Umbilical cord (tissue), 2 donors: ENCODE data around the gene MARF1. TPM values are rescaled to one million over a fixed set of nuclear protein-coding genes. Genes with fewer than 3 reads are reported as not detected.
A peak's percentile ranks its signal among the peaks of the same experiment; 100 is the strongest.
"Not testable (repeated sequence)": the region's sequence is repeated elsewhere in the genome, so short reads cannot be mapped to it uniquely, and the experiment has no call there.

ENCODE experiments used
- DNase-seq: peaks from one replicate; pipeline ENCODE4 v3.0.0-alpha.2; 2015; ENCODE audit warnings: low spot score
- total RNA-seq: library from RNA; depleted of rRNA; stranded (reverse); fragments of >200 nt; gene quantifications from one replicate; pipeline ENCODE4 v1.2.3, GENCODE V29; 2014; ENCODE audit warnings: low replicate concordance; ENCODE audit not compliant: insufficient read depth

The MARF1 gene
- total RNA-seq, 1 donor from 2014 or later, result 22.4 TPM

GRCh38 chr16:15572329-15573001, 70.5 kb downstream of the MARF1 start:
- peak; percentile 31 for DNase-seq

- no peak for DNase-seq
Observed at GRCh38 chr16:15571557-15571956, 71.4 kb downstream of the MARF1 start.

GRCh38 chr16:15570666-15571065, 72.3 kb downstream of the MARF1 start:
- DNase-seq, result not testable (repeated sequence)

- no peak for DNase-seq
Observed at GRCh38 chr16:15567823-15568222, 75.1 kb downstream of the MARF1 start.

GRCh38 chr16:15566095-15566494, 76.9 kb downstream of the MARF1 start:
- no peak for DNase-seq

- no peak for DNase-seq
Observed at GRCh38 chr16:15564604-15565339, 78.2 kb downstream of the MARF1 start.

- DNase-seq, result no peak
Observed at GRCh38 chr16:15559176-15559575, 83.8 kb downstream of the MARF1 start.

- DNase-seq, result no peak
Observed at GRCh38 chr16:15557258-15557657, 85.7 kb downstream of the MARF1 start.

GRCh38 chr16:15556130-15556529, 86.8 kb downstream of the MARF1 start:
- no peak for DNase-seq

- DNase-seq, result no peak
Observed at GRCh38 chr16:15553313-15554088, 89.5 kb downstream of the MARF1 start.

GRCh38 chr16:15552507-15552906, 90.4 kb downstream of the MARF1 start:
- DNase-seq, result no peak

- no peak for DNase-seq
Observed at GRCh38 chr16:15548482-15548891, 94.5 kb downstream of the MARF1 start.

- no peak for DNase-seq
Observed at GRCh38 chr16:15547768-15548096, 95.2 kb downstream of the MARF1 start.

GRCh38 chr16:15547072-15547767, 95.7 kb downstream of the MARF1 start:
- DNase-seq, result not testable (repeated sequence)

GRCh38 chr16:15545544-15545943, 97.4 kb downstream of the MARF1 start:
- DNase-seq, result no peak

GRCh38 chr16:15544405-15544804, 98.5 kb downstream of the MARF1 start:
- DNase-seq, result no peak

Other genes starting within 250 kb of the MARF1 start
- 1.9 TPM for gene MPV17L, start 247.4 kb downstream of the MARF1 start, total RNA-seq
- 42.1 TPM for gene BMERB1, start 208.6 kb downstream of the MARF1 start, total RNA-seq
- gene NDE1, start 7.1 kb upstream of the MARF1 start, total RNA-seq, result 67.7 TPM
- gene MYH11, start 213.9 kb upstream of the MARF1 start, total RNA-seq, result 1,356 TPM
- 45.3 TPM for gene CEP20, start 245.4 kb upstream of the MARF1 start, total RNA-seq